Measurements from ENCODE around the gene CACNA1B.

Gene CACNA1B

DNA sequence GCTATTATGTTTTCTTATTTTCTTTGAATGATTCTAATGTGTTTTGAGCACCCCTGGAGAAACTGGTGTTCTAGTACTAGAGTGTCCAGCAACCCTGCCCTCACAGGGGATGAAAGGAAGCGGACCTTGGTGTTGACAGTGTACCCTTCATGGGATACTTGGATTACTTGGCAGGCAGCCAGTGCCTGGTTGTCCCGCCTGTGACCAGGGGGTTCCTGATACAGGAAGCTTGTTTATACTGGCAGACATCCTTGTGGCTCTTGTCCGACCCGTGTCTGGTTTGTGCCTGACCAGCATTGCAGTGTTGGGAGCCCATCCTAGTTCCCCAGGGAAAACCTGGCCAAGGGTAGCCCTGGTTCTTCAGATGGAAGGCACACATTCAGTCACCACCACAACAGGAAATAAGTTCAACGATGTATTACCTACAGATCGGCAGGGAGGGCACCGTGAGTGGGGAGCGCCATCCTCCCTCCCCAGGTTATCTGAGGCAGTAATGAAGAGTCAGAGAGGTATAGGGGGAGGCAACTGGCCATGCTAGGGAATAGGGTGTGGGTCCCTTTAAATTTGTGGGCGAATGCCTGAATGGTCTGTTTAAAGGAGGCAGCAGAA, 47.3 kb downstream of the CACNA1B start:
- no peak for DNase-seq

DNA sequence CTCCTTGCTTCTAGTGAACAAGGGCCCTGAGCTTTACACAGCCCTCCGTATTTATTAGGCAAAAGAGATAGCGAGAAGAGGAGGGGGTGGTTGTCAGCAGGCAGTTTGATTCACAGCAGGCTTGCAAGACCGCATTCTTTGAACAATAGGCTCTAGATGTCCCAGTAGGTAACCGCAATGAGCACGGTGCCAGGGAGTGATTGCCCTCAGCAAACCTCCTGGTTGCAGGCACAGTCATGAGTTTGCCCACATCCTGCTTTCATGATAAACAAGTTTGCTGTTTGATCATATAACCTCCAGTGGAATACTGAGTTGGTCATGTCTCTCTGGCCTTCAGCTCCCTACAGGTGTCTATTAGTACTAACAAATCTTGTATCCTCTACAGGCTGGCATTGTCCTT, 66.1 kb downstream of the CACNA1B start:
- DNase-seq, result no peak

DNA sequence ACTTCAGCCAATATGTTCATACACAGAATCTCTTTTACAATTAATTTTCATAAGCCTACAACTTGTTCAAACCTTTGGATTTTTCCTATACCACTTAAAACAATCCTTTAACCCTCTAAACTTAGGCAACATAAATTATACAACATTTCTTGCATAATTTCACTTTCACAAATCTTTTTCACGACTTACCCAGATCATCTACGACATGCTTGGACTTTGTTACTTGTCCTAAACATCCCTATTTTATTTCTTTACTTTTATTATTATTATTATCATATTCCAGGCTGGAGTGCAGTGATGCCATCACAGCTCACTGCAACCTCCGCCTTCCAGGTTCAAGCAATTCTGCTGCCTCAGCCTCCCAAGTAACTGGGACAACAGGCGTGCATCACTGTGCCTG, 68.0 kb downstream of the CACNA1B start:
- DNase-seq, result no peak

DNA sequence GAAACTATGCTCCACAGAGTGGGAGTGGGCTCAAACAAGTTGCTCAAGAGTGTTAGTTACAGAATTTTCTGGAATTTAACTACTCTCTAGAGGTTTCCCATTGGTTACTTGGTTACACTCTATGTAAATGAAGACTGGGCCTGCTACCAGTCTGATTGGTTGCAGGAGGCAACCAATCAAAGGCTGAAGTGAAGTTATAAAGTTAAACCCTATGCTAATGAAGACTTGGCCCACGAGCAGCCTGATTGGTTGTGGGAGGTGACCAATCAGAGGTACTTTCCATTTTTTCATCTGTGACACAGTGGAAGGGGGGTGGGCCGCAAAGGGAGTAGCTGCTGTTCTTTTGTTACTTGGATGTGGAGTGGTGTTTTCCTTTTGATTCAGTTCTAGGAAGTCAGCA, 69.4 kb downstream of the CACNA1B start:
- DNase-seq, result no peak

DNA sequence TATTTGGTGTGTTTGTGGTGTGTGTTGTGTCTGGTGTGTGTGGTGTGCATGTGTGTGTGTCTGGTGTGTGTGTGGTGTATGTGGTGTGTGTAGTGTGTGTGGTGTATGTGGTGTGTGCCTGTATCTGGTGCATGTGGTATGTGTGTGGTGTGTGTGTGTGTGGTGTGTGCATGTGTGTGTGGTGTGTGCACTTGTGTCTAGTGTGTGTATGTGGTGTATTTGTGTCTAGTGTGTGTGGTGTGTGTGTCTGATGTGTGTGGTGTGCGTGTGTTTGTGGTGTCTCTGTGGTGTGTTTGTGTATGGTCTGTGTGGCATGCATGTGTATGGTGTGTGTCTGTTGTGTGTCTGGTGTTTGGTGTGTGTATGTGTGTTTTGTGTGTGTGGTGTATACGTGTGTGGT, 71.1 kb downstream of the CACNA1B start:
- no peak for DNase-seq

DNA sequence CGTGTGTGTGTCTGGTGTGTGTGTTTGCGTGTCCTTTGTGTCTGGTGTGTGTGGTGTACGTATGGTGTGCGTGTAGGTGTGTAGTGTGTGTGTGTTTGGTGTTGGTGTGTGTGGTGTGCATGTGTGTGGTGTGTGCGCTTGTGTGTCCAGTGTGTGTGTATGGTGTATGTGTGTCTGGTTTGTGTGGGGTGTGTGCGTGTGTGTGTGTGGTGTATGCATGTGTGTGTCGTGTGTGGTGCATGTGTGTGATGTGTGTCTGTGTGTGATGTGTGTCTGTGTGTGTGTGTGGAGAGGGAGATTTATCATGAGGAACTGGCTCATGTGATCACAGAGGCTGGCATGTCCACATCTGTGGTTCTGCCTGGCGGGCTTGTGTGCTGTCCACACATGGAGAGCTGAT, 71.7 kb downstream of the CACNA1B start:
- no peak for DNase-seq

DNA sequence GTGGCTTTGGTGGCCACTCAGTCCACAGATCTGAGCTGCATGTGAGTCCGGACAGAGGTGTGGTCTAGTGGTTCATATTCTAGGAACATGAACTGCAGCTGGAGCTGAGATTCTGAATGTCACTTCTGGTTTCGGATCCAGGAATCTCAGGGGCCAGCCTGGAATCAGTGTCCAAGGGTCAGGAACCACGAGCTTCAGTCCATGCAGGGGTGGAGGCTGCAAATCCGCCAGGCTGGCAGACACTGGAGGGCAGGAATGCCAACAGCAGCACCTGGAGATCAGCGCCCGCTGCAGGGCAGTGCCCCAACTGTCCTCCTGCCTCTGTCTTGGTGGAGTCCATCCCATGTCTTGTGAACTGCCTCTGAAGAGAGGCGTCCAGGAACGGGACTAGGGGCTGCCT, 73.5 kb downstream of the CACNA1B start:
- DNase-seq, result no peak

DNA sequence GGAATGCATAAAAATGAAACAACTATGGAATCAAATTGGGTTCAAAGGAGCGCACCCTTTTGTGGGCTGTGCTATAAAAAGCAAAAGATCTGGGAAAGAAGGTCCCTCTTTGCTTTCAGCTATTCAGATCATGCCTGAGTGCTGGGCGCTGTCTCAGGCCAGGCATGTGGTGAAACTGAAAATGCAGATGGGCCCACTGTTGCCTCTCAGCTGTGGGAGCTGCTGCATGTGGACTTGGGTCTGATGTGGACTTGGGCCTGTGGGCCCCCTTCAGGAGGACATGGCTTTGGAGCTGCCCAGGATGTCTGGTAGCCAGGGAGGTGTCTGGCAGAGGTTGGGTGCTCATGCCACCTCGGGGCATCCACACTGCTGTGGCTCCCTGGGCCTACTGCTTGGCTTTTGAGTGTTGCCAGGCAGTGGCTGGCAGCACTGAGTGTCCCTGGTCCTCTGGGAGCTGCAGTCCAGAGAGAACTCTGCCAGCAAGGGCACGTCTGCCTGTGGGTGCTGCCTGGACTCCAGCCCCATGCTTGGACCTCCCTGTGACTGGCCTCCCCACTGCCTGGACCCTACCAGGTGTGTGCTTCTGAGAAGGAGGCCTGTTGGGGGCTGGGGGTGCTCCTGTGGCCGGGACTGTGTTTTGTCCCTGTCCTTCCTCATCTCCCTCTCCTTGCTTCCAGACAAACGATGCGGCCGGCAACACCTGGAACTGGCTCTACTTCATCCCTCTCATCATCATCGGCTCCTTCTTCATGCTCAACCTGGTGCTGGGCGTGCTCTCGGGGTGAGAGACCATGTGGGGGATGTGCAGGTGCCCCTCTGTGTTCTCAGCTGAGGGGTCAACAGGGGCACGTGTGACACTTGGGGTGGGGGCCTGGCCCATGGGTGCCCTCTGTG, 74.3 kb downstream of the CACNA1B start:
- no peak for DNase-seq

DNA sequence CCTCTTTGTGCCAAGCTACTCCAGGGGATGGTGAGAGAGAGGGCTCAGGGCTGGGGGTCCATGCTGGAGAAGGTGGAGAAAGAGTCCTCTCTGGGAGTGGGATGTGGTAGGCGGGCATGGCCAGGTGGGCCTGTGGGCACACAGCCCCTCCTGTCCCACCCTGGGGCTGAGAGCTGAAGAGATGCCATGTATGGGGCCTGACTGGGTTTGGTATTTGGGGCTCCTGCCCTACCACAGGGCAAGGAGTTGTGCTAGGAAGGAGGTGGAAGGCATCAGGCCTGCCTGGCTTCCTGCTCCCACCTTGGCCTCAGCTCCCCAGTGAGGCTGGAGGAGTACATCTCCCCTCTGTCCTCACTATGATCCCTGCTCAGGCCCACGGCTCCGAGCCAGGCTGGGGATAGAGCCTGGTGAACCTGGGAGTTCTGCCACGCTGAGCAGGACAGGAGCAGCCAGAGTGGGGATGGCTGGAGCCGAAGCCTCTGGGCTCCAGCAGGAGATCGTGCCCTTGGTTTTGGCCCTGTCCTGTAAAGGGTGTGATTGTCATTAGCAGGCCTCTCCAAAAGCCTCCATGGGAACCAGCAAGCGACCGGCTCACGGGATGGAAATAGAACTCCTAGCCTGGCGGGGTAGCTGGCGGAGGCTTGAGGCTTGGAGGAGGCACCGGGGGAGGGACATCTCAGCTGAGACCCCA, 75.5 kb downstream of the CACNA1B start:
- no peak for DNase-seq

DNA sequence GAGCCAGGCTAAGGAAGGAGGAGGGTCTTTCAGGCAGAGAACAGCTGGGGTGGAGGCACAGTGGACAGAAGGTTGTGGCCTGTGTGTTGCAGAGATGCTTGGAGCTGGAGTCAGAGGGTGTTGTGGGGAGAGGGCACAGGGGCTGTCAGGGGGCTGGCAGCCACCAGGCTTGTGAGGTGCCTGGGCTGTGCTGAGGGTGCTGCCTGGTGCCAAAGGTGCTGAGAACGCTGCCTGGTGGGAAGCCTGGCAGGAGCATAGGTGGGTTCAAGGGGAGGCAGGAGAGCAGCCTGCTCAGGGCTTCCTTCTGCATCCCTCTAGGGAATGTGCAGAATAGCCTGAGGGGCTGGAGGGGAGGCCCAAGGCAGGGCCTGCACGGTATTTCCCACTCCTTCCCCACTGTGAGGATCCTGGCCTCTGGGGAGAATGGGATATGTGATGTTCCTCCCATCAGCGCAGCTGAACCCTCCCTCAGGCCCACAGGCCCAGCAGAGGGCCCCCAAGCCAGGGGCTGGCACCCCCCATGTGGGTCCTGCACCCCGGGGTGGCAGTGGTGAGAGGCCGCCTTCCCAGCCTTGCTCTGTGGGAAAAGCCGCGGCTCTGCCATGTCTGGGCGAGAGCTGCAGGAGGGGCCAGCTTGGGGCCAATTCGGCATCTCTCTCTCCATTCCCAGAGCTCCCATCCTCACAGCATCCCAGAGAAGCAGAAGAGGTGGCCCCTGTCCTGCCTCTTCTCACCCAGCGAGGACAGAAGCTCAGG, 76.3 kb downstream of the CACNA1B start:
- DNase-seq, result no peak

DNA sequence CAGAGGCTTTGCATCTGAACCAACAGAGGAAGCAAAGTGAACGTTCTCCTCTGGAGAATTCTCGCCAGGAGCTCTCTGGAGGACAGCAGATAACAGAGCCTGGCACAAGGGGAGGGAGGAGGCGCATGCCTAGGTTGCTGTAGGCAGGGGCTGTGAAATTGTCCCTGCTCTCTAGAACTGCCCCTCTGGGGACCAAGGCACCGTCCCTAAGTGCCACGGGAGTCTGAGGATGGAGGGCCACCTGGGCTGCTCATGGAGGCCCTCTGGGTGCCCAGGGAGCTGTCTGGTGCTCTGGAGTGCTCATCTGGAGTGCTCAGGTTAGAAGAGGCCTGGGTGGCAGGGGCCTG, 77.6 kb downstream of the CACNA1B start:
- DNase-seq, result no peak

DNA sequence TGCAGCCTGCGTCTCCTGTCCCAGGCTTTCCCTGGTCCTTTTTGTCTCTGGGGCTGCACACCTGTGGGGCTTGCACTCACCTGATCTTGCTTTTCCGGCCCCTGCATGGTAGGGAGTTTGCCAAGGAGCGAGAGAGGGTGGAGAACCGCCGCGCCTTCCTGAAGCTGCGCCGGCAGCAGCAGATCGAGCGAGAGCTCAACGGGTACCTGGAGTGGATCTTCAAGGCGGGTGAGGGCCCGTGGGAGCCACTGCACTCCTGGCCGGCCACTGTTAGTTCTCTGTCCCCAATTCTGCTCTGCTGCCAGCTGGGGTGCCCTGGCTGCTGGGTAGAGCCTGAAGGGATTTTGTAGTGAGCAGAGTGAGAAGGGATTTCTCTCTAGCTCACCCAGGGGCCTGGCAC, 78.0 kb downstream of the CACNA1B start:
- no peak for DNase-seq

DNA sequence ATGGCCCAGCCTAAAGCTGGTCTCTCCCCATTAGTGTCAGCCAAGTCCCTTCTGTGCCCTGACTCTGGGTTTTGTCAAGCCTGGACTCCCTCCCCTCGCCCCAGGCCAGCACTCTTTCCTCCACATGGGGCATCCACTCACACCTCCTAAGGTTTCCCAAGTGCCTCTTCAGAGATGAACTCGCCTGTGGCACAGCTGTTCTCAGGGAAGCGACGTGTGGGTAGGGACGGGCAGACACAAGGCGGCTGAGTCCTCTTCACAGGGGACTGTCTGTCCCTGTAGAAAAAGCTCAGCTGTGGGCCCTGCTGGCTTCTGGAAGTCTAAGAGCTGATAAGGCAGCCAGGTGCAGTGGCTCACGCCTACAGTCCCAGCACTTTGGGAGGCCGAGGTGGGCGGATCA, 78.5 kb downstream of the CACNA1B start:
- no peak for DNase-seq

DNA sequence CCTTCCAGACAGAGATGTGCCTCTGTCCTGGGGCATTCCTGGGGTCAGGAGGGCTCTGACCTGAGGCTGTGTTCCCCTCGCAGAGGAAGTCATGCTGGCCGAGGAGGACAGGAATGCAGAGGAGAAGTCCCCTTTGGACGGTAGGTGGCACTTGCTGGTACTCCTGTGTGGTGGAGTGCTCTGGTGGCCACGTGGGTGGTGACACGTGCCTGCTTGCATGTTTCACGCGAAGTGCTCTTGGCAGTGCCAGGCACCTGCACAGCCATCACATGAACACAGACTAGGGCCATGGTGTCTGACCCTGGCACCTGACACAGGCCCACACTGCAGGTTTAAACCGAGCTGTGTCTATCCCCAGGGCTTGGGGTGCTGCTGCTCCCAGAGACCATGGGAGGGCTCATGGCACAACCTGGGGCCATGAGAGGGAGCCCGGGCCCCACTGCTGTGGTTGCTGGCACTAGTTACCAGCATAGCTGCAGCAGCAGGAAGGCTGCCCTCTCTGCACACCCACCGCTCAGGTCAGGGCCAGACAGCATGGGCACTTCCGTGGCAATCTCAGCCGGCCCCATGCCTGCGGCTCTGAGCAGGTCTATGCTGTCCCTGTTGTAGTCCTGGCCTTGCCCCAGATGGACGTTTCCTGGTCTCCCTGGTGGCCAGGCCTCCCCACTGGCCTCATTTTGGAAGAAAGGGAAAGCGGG, 79.3 kb downstream of the CACNA1B start:
- DNase-seq, result no peak

DNA sequence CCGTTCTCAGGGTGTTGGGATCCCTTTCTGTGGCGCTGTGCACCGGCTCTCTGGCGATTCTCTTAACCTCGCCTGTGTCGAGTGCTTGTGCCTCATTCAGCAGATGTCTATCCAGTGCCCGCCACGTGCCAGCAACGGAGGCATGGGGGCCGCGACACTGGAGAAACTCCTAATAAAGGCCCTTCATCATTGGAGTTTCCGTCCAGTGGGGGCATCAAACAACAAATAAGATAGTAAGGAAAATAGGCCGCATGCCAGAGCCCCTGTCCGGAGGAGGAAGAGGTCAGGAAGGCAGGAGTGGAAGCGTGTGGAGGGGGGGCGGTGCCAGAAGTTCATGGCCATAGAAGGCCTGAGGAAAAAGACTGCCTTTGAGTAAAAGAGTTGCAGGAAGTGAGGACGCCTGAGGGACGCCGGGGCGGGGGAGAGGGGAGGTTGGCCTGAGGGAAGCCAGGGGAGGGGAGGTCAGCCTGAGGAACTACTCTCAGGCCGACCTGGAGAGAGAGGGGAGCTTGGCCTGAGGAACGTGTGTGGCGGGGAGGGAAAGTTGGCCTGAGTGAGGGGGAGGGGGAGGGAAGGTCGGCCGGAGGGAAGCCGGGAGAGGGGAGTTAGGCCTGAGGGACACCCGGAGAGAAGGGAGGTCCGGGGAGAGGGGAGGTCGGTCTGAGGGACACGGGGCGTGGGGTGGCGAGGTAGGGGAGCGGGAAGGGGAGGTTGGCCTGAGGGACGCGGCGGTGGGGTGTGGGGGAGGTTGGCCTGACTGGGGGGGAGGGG, 82.2 kb downstream of the CACNA1B start:
- DNase-seq, result no peak

DNA sequence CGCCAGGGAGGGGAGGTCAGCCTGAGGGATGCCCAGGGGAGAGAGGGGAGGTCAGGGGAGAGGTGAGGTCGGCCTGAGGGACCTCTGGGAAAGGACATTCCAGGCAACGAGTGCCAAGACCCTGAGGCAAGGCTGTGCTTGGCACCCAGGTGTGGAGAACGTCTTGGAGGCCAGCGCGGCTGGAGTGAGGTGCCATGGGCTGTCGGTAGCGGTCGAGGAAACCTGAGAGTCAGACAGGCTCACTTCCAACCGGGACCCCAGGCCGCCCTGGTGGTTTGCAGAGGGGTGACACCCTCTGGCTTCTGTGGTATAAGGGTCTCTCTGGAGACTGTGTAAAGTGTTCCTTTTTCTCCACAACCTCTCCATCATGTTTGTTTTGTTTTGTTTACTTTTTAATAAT, 82.9 kb downstream of the CACNA1B start:
- DNase-seq, result no peak

DNA sequence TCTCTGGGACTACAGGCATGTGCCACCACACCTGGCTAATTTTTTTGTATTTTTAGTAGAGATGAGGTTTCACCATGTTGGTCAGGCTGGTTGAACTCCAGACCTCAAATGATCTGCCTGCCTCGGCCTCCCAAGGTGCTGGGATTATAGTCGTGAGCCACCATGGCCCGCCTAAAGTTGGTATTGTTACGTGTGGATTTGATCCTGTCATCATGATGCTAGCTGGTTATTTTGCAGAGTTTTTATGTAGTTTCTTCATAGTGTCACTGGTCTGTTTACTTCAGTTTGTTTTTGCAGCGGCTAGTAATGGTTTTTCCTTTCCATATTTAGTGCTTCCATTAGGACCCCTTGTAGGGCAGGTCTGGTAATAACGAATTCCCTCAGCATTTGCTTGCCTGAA, 85.9 kb downstream of the CACNA1B start:
- DNase-seq, result no peak

DNA sequence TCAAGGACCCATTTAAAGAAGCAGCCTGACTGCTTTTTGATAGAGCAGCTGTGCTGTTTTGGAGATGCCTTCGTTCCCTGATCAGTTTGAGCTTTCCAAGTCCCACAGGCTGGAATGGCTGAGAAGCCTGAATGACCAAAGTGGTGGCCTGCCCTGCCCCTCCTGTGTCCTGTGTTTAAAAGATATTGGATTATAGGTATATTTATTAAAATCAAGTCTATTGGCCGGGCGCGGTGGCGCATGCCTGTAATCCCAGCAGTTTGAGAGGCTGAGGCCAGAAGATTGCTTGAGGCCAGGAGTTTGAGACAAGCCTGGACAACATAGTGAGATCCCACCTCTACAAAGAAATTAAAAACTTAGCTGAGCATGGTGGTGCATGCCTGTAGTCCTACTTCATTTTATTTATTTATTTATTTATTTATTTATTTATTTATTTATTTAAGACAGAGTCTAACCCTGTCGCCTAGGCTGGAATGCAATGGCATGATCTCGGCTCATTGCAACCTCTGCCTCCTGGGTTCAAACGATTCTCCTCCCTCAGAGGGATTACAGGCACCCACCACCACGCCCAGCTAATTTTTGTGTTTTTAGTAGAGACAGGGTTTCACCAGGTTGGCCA, 87.7 kb downstream of the CACNA1B start:
- no peak for DNase-seq

DNA sequence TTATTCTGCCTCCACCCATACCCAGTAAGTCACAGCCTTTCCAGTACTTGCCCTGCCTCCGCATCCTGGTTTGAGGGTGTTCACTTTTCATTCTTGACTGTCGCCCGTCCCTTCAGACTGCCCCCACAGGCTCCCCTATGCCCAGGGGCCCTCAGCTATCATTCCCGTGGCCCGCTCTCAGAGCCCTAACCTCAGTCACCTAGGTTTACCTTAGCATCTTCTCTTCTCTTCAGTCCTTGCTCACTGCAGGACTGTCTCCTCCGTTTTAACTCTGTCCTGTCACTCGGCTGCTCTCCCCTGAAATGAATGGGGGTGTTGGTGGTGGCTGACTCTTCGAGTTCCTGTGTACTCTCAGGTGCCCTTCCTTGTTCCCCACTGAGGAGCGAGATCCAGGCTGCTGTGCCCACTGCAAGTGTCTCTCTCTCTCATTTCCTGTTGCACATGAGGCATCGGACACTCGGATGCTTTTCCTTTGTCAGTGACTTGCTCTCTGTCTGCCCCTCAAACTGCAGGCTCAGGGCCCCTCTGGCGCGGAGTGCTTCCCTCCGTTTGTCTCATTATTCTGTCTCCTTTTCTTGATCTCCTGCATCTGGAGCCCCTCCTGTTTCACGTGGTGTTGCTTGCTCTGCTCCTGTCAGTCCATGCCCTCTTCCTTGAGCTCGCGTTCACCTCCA, 89.8 kb downstream of the CACNA1B start:
- no peak for DNase-seq

DNA sequence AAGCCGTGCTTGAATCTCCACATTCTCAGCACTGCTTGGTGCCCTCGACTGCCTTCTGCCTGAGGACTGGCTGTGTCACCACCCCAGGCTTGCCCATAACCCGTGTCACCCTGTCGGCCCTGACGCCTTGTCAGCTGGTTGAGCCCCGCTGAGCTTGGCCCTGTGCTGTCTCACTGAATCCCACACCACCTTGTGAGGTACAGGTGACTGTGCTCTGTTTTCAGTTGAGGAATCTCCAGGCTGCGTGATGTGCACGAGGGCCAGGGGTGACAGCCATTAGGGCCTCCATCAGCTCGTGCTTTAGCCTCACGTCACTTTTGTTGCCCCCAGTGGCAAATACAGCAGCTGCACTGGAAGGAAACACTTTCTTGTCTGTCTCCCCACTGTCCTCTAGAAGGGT, 90.7 kb downstream of the CACNA1B start:
- DNase-seq, result no peak

DNA sequence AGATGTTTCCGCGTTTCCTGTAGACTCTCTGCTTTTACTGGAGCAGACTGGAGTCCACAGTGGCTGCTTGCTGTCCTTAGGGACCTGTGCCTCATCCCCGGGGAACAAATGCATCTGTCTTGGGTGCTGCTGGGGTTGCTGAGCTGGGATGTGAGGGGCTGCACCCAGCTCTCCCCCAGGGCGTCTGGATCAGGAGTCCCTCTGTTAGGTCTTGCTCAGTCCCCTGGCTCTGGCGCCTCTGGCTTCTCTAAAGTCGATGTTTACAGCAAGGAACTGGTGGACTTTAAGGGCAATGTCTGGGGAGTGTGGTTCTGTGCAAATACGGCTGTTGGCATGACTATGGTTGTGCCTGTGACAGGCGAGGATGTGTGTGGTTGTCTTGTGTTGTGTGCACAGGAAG, 91.4 kb downstream of the CACNA1B start:
- DNase-seq, result no peak

Data from stimulated activated CD4-positive, alpha-beta T cell treated with anti-CD3 and anti-CD28 coated beads, Interleukin-15, amount 100 ng/mL, for 24 hours (primary cell).